ENCODE data around the gene UNC5C. TPM values are rescaled to one million over a fixed set of nuclear protein-coding genes. Genes with fewer than 3 reads are reported as not detected.

The UNC5C gene
- total and polyA plus RNA-seq, 2 of the 8 experiments (the other 6 are each of a cell fraction or from before 2014, with no cell fraction given) = 0.30 to 1.3 TPM

GRCh38 chr4:95219109-95219508, 329.7 kb downstream of the UNC5C start (continued):
- TF ChIP-seq CHD7 (IDR thresholded peaks at IDR 0.05; ENCODE audit: insufficient replicate concordance, low read length) (no peak), TCF12 (IDR thresholded peaks at IDR 0.05; ENCODE audit: low read depth, low read length) (no peak), MAX (IDR thresholded peaks at IDR 0.05) (no peak), PHF8 (conservative IDR thresholded peaks at IDR 0.05; ENCODE audit: low read depth, low read length) (no peak), KDM5A (IDR thresholded peaks at IDR 0.05; ENCODE audit: low read length) (no peak), SAP30 (IDR thresholded peaks at IDR 0.05; ENCODE audit: insufficient read depth, insufficient replicate concordance, low read length) (no peak), MAFK (IDR thresholded peaks at IDR 0.05; ENCODE audit: low read depth, low read length) (no peak), EP300 (IDR thresholded peaks at IDR 0.05; ENCODE audit: borderline replicate concordance in 1 of 2, low read depth in 2 of 2, low read length in 2 of 2) (no peak), CTBP2 (IDR thresholded peaks at IDR 0.05; ENCODE audit: borderline replicate concordance, insufficient read depth, insufficient read length, low read length) (no peak)
- TF ChIP-seq, protein P1, sequence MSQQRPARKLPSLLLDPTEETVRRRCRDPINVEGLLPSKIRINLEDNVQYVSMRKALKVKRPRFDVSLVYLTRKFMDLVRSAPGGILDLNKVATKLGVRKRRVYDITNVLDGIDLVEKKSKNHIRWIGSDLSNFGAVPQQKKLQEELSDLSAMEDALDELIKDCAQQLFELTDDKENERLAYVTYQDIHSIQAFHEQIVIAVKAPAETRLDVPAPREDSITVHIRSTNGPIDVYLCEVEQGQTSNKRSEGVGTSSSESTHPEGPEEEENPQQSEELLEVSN (IDR thresholded peaks at IDR 0.05) = no peak
